M059J (cell line): ENCODE results near the gene NAA10. TPM values are rescaled to one million over a fixed set of nuclear protein-coding genes. Genes with fewer than 3 reads are reported as not detected.
A peak's percentile ranks its signal among the peaks of the same experiment; 100 is the strongest.

Source experiments
- DNase-seq: peaks from one replicate; pipeline ENCODE4 v3.0.0-alpha.2; 2012; ENCODE audit warnings: low read depth
- total RNA-seq: library from RNA; depleted of rRNA; stranded (reverse); fragments of >200 nt; shearing (Covaris generic); gene quantifications from 2 replicates; pipeline ENCODE4 v1.2.3, GENCODE V29; 2014; rRNA removed

NAA10 gene
- total RNA-seq, 1 experiment from 2014 or later, result 285 TPM

DNA sequence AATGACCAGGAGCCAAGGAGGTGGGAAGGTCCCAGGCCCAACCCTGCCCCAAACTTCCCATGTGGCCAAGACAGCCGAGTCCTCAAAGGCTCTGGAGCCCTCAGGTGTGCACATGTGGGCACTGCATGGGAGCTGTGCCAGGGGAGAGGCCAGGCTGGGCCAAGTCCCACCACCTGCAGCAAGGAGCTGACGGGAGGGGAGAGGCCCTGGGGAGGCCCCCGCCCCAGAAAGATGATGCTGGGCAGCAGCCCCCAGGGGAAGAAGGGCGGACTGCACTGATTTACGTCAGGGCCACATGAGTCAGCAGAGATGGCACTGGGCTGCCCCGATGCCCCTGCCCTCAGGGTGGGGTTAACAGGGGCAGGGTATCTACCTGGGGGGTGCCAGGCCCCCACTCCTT, 50.2 kb downstream of the NAA10 start:
- DNase-seq, result peak; percentile 61

DNA sequence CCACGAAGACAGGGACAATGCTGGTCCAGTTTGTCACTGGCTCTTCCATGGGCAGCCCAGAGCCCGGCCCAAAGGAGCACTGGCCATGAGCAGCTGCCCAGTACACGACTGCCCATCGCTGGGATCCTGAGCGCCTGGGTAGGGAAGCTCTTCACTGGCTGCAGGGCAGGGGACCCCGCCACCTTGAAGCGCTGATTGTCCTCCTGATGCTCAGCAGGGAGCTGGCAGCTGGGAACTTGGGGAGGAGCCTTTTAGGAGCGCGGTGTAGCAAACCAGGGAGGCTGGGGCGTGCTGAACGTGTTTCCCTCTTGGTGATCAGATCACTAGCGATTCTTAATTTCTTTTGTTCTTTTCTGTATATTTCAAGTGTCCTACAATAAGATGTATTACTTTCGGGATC, 50.7 kb downstream of the NAA10 start:
- no peak for DNase-seq

DNA sequence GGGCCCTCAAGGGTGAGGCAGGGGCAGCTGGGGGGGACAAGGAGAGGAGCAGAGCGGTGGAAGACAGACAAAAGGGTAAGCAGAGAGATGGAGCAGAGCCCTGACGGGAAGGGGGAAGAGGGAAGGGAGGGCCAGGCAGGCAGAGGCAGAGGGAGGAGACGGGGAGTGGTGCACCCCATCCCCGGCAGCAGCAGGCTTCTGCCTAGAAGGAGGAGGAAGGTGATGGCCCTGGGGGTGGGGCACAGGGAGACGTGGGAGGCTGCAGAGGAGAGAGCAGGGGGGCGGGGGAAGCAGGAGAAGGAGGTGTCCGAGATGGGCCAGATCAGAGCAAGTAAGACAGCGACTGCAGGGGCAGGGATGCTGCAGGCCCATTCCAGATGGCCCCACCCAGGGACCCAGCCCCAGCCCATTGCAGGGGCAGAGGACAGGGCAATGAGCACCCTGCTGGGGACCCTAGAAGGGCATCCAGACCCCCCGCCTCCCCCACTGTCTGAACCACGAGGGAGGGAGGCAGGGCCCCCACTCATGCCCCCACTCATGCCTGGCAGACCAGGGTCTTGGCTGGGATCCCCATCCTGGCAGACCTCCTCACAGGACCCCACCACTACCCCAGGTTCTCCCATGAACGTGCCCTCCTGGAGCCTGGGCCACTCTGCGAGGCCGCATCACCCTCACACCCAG, 51.5 kb downstream of the NAA10 start:
- DNase-seq, result no peak

DNA sequence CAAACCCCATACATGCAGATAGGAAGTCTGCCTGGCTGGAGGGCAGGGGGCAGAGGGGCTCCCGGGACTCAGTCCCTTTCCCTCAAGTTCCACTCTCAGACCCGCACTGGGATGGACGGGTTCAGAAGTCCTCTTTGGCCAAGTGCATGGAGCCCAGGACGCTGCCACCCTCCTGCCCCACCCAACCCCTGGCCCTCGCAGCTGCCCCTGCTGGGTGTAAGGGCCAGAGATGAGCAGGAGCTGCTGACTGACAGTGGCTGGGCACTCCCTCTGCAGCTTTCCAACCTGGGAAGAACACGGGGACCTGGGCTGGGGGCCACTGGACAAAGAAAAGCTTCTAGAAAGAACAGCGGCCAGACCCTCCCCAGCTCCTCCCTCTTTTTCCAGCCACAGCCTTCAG, 52.3 kb downstream of the NAA10 start:
- no peak for DNase-seq

DNA sequence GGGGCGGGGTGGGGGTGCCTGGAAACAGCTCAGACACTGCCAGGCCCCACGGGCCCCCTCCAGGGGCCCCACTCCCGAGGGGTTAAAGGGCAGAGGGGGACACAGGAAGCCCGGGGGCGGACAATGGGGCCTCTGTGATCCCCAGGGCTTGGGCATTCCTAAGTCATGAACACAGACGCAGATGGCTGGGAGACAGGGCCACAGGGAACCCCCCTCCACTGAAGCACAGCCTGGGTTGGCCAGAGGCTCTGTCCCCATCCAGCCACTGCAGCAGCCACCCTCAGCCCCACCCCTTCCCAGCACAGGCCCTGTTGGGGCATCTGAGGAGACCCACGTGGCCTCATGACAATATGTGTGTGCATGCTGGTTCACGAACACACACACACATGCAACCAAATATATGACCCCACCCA, 52.7 kb downstream of the NAA10 start:
- DNase-seq, result peak; percentile 64

DNA sequence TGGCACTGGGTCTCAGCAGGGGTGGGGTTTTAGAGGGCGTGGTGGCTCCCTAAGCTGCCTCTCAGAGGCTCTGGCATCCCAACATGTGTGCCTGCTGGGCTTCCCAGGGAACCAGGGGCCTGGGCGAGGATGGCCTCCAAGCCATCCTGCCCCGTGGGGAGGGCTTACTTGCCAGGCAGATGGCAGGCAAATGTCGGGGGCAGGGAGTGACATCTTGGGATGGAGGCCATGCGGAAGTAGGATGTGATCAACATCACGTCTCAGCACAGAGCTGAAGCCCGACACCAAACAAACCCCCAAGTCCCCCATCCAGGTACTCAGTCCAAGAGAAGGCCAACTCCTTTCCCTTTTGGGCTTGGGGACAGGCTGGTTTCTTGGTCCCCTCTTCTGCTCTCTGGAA, 53.6 kb downstream of the NAA10 start:
- no peak for DNase-seq

DNA sequence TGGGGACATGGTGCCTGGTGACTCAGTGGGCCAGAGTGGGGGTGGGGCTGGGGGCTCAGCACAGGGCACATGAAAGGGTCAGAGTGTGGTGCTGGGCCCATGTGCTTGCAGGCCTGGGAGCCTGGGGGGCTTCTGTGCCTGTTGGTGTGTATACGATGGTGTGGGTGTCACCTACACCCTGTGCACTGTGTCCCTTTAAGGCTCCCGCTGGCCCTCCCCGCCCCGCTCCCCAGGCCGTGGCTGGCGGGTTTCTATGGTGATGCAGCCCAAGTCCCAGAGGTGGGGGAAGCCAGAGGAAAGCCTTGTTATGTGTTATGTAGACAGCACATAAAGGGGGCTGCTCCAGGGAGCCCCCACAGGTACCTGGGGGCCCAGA, 54.4 kb downstream of the NAA10 start:
- no peak for DNase-seq

DNA sequence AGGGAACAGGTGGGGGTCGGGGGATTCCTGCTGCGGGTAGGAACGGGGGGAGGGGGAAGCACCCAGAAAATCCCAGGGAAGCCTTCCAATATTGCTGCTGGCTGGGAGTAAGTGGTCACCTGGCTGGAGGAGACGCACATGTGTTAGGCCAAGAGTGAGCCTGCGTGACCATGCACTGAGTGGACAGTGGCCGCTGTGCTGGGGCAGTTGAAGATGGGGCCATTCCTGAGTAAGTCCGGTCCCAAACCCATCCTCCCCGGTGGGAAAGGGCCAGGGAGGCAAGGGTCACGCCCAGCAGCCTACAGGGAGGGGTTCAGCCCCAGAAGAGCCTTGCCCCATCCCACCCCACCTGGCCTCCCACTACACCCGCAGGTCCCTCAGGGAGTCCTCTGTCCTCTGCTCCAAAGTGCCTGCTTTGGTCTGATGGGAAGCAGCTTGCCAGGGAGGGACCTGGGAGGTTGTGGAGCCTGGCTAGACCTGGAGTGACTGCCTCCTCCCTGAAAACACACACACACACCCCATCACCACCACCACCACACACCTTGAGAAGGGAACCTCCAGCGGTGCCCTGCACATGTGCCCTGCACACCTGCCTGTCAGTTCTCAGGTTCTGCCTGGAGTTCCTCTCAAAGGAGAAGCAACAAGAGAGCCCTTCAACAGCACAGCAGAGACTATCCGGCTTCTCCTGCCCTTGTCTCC, 54.9 kb downstream of the NAA10 start:
- DNase-seq, result no peak

Other genes with a start within 250 kb of the NAA10 start
- 13.6 and 24.5 TPM in 2 replicates for gene SLC6A8, start 247.1 kb downstream of the NAA10 start, total RNA-seq
- gene BCAP31, start 210.7 kb downstream of the NAA10 start, total RNA-seq, result 384 and 401 TPM in 2 replicates
- gene ABCD1, start 210.2 kb downstream of the NAA10 start, total RNA-seq, result 27.4 and 42.9 TPM in 2 replicates
- 1.2 and 2.2 TPM in 2 replicates for gene PLXNB3, start 170.8 kb downstream of the NAA10 start, total RNA-seq
- gene SRPK3, start 154.0 kb downstream of the NAA10 start, total RNA-seq, result 0.20 TPM in 1 of 2 replicates, not detected in the other
- gene IDH3G, start 140.7 kb downstream of the NAA10 start, total RNA-seq, result 131 and 165 TPM in 2 replicates
- 455 and 477 TPM in 2 replicates for gene SSR4, start 140.4 kb downstream of the NAA10 start, total RNA-seq
- 1.9 and 2.7 TPM in 2 replicates for gene PDZD4, start 104.5 kb downstream of the NAA10 start, total RNA-seq
- 186 and 313 TPM in 2 replicates for gene L1CAM, start 48.9 kb downstream of the NAA10 start, total RNA-seq
- gene AVPR2, start 30.4 kb downstream of the NAA10 start, total RNA-seq, result 1.9 and 2.7 TPM in 2 replicates
- gene ARHGAP4, start 8.8 kb downstream of the NAA10 start, total RNA-seq, result 3.1 and 6.1 TPM in 2 replicates
- gene RENBP, start 9.6 kb upstream of the NAA10 start, total RNA-seq, result not detected in 2 replicates
- gene HCFC1, start 36.8 kb upstream of the NAA10 start, total RNA-seq, result 33.9 and 72.3 TPM in 2 replicates
- 8.1 and 10.3 TPM in 2 replicates for gene TMEM187, start 37.7 kb upstream of the NAA10 start, total RNA-seq
- 89.3 and 152 TPM in 2 replicates for gene IRAK1, start 84.9 kb upstream of the NAA10 start, total RNA-seq
- gene MECP2, start 162.7 kb upstream of the NAA10 start, total RNA-seq, result 53.9 and 61.4 TPM in 2 replicates
- gene OPN1LW, start 209.2 kb upstream of the NAA10 start, total RNA-seq, result not detected in 2 replicates
- gene OPN1MW, start 247.6 kb upstream of the NAA10 start, total RNA-seq, result not detected in 2 replicates